Immature natural killer cell (primary cell): ENCODE results near the gene MYADML2. TPM values are rescaled to one million over a fixed set of nuclear protein-coding genes. Genes with fewer than 3 reads are reported as not detected.
"Not testable (repeated sequence)": the region's sequence is repeated elsewhere in the genome, so short reads cannot be mapped to it uniquely, and the experiment has no call there.

Experiments used
- DNase-seq, 3 donors: peaks; one replicate each; pipeline ENCODE4 v3.0.0; 2022; ENCODE audit warnings: mixed read lengths in 1 of 3
- H3K27ac Mint-ChIP-seq, 6 donors: one replicate each; pipeline ENCODE4 v1.8.0; 2020; ENCODE audit warnings: mixed read lengths in 6 of 6, mild to moderate bottlenecking in 5 of 6, inconsistent platforms in 4 of 6, moderate library complexity in 3 of 6
- H3K27me3 Mint-ChIP-seq, 3 donors: one replicate each; pipeline ENCODE4 v1.8.0; 2020 to 2021; ENCODE audit warnings: low read depth in 3 of 3, mild to moderate bottlenecking in 3 of 3, mixed read lengths in 3 of 3, moderate library complexity in 3 of 3, inconsistent platforms in 1 of 3
- H3K36me3 Mint-ChIP-seq, 3 donors: one replicate each; pipeline ENCODE4 v1.8.0; 2020; ENCODE audit warnings: mixed read lengths in 3 of 3, inconsistent platforms in 2 of 3, mild to moderate bottlenecking in 2 of 3
- H3K4me1 Mint-ChIP-seq, 2 donors: one replicate each; pipeline ENCODE4 v1.8.0; 2020; ENCODE audit warnings: inconsistent platforms in 2 of 2, mild to moderate bottlenecking in 2 of 2, mixed read lengths in 2 of 2, moderate library complexity in 1 of 2
- H3K4me3 Mint-ChIP-seq, 5 donors: one replicate each; pipeline ENCODE4 v1.8.0; 2020; ENCODE audit warnings: mild to moderate bottlenecking in 5 of 5, mixed read lengths in 5 of 5, inconsistent platforms in 3 of 5, moderate library complexity in 3 of 5
- H3K9me3 Mint-ChIP-seq, 6 donors: one replicate each; pipeline ENCODE4 v1.8.0; 2020; ENCODE audit warnings: mild to moderate bottlenecking in 6 of 6, mixed read lengths in 6 of 6, inconsistent platforms in 4 of 6, moderate library complexity in 3 of 6
- polyA plus RNA-seq, 3 donors: library from polyadenylated mRNA; unstranded; fragments of 300-500 nt; fragmentation: Illumina TruSeq; gene quantifications; one replicate each; pipeline ENCODE4 v1.2.3, GENCODE V29; 2021

MYADML2 gene
- polyA plus RNA-seq, 3 donors from 2014 or later: not detected

DNA sequence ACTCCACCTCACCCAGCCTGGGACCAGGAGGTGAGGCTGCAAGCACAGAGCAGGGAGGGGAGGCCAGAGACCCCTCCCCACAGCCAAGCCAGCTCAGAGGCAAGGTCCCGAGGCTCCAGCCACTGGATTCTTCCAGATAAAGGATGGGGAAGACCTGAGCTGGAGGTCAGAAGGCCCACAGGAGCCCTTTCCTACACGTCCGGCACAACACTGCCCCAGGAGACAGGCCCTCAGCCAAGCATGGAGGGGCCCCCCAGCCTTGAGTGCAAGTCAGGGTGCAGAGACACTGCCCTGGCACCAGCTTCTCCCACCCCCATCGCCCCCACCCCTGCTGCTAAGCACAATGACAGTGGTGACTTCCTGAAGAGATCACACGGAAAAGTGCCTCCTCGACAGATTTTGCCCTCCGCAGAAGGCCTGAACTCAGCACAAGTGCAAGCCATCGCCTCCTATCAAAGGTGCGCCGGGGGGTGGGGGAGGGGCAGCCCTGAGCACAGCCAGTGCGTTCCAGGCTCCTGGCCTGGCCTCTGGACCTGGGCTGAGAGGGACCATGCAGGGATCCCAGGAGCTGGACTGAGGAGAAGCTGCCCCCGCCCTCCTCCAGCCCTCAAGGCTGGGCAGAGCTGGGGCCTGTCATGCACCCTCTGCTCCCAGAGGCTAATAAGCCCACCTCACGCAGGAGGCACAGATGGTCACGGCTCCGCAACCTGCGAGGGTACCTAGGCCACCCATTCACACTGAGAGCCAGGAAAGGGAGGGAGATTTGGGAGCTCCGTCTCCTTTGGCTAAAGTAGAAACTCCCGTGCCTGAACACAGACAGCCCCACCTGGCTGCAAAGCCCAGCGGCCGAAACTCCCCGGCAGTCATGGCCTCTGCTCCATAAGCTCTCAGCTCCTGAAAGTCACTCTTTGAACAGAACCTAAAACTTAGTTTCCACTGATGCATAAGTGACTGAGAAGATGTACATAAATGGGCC lies 22.2 kb downstream of the MYADML2 start:
- peaks cover 2 to 14% (median 3%) of the 10 kb centered on the region in 3 donors for H3K27me3 Mint-ChIP-seq
- peak overlapping the region in 4 of 5 donors; percentile 9 to 81 (median 42) for H3K4me3 Mint-ChIP-seq
- H3K4me1 Mint-ChIP-seq: peaks cover 7 to 12% of the 10 kb centered on the region in 2 donors
- no peak overlapping the region for H3K27ac Mint-ChIP-seq
- no peak for DNase-seq
- H3K36me3 Mint-ChIP-seq: no peaks in the 10 kb centered on the region
- H3K9me3 Mint-ChIP-seq: no peaks in the 10 kb centered on the region

DNA sequence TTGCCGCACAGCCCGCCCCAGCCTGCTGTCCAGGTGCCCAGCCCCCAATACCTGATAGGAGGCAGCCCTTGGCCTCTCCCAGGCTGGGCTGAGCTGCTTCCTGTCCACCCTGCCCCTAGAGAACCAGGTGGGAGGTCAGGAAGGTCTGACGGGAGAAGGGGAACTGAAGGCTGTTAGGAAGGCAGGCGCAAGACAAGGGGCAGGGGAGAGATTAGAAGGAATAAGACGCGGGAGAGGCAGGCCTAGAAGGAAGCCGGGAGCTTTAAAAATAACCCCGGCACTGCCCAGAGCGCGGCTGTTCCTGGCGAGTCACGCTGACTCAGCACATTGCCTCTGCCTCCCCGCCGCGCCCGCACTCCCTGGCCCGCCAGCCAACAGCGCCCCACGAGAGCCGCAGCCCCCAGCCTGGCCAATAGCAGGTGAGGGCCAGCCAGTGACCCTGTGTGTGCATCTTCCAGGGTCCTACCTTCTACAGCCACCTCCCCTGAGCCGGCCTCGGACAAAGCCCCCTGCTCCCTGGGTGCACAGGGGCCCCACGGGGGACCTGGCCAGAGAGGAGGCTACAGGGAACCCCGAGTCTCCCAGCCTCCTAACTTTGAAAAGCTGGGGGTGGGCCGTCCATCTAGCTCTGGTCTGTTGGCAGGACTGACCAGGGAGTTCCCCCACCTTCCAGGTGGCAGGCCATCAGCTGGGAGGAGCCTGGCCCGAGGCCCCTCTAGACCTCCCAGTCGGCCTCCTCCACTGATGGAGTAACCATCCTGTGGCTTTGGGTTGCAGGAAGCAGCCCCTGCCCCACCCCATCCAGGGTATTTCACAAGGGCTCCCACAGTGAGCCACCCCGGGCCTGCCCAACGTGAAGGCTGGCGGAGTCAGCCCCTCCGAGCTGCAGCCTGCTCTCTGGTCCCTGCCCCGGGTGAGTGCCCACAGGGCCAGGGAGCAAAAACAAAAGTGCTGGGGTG lies 23.5 kb downstream of the MYADML2 start:
- no peaks in the 10 kb centered on the region for H3K9me3 Mint-ChIP-seq
- no peak overlapping the region for H3K4me3 Mint-ChIP-seq
- H3K27me3 Mint-ChIP-seq: peaks cover 2 to 14% (median 6%) of the 10 kb centered on the region in 3 donors
- H3K27ac Mint-ChIP-seq: no peak overlapping the region
- peaks cover 7 to 16% of the 10 kb centered on the region in 2 donors for H3K4me1 Mint-ChIP-seq
- H3K36me3 Mint-ChIP-seq: no peaks in the 10 kb centered on the region
- DNase-seq: no peak

DNA sequence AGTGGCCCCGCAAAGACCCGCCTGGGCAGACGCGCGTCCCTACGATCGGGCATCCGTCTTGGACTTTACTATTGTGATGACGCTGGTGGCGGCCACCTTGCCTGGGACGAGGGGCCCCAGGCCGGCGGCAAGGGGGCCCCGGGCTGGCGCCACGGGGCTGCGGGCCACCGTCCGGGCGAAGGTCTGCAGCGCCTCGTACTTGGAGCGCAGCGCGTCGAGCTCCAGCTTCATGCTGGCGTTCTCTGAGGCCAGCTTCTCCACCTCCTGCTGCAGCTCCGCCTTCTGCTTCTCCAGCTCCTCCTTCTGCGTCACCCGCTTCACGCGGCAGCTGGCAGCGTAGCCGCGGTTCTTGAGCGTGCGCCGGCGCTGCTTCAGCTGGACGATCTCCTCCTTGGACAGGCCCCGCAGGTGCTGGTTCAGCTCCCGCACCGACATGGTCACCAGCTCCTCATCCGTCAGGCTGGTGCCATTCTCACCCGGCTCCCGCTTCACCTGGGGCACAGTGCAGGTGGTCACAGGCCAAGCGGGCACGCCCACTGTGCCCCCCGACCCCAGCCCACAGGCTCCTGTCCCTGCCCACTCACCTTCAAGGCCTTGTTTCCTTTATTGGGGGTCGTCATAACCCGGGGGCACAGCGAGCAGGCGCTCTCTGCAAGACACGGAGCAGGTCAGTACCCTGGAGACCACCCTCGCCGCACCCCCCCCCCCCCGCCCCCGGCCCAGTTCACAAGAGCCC lies 24.3 kb downstream of the MYADML2 start:
- no peak overlapping the region for H3K27ac Mint-ChIP-seq
- no peak overlapping the region for H3K4me3 Mint-ChIP-seq

DNA sequence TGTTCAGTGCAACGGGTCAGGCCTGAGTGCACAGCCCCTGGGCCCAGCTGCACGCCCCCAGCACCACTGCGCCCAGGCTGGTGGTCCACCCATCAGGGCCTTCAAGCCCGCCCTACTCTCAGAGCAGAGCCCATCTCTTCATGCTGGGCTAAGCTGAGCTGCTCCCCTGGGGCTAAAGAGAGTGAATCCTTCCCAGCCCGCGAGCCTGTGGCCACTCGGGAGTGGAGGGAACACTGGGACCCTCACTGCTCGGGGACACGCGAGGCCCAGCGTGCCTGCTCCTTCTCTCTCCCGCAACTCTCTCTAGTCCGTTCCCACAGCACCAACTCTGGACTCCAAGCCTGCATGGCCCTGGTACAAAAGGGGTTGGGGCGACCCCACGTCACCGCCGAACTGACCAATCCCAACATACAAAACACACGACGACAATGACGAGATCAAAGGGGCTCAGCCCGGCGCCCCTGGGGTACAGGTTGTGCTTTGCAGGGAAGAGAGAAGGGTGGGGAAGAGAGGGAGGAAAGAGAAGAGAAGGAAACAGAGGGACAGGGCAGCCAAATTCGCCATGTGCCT lies 25.0 kb downstream of the MYADML2 start:
- H3K27ac Mint-ChIP-seq: no peak overlapping the region
- no peak for DNase-seq
- no peaks in the 10 kb centered on the region for H3K36me3 Mint-ChIP-seq
- H3K4me1 Mint-ChIP-seq: peaks cover 17 to 24% of the 10 kb centered on the region in 2 donors
- H3K4me3 Mint-ChIP-seq: no peak overlapping the region
- H3K27me3 Mint-ChIP-seq: peaks cover 3 to 16% (median 6%) of the 10 kb centered on the region in 3 donors
- no peaks in the 10 kb centered on the region for H3K9me3 Mint-ChIP-seq

More for the DNA sequence above, 24.3 kb downstream of the MYADML2 start:
- H3K27me3 Mint-ChIP-seq: peaks cover 5 to 16% (median 6%) of the 10 kb centered on the region in 3 donors
- no peaks in the 10 kb centered on the region for H3K36me3 Mint-ChIP-seq
- no peaks in the 10 kb centered on the region for H3K9me3 Mint-ChIP-seq
- DNase-seq: no peak
- H3K4me1 Mint-ChIP-seq: peaks cover 13 to 21% of the 10 kb centered on the region in 2 donors

DNA sequence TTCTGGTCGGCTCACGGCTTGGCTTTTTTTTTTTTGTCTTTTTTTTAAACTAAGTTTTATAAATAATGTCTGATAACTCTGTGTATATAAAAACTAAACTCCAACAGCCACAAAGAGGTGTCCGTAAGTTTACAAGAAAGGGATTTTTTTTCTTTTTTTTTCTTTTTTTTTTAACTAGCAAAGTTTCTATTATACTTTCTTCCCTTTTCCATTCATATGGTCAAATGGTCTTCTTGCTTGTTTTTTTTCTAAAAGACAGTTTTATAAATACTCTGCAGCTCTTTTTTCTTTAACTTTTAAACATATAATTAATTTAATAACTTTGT lies 25.5 kb downstream of the MYADML2 start:
- H3K9me3 Mint-ChIP-seq: no peaks in the 10 kb centered on the region
- no peak for DNase-seq
- H3K4me3 Mint-ChIP-seq: no peak overlapping the region
- H3K36me3 Mint-ChIP-seq: no peaks in the 10 kb centered on the region
- H3K27me3 Mint-ChIP-seq: peaks cover 3 to 12% (median 6%) of the 10 kb centered on the region in 3 donors
- no peak overlapping the region for H3K27ac Mint-ChIP-seq
- peaks cover 22 to 29% of the 10 kb centered on the region in 2 donors for H3K4me1 Mint-ChIP-seq

DNA sequence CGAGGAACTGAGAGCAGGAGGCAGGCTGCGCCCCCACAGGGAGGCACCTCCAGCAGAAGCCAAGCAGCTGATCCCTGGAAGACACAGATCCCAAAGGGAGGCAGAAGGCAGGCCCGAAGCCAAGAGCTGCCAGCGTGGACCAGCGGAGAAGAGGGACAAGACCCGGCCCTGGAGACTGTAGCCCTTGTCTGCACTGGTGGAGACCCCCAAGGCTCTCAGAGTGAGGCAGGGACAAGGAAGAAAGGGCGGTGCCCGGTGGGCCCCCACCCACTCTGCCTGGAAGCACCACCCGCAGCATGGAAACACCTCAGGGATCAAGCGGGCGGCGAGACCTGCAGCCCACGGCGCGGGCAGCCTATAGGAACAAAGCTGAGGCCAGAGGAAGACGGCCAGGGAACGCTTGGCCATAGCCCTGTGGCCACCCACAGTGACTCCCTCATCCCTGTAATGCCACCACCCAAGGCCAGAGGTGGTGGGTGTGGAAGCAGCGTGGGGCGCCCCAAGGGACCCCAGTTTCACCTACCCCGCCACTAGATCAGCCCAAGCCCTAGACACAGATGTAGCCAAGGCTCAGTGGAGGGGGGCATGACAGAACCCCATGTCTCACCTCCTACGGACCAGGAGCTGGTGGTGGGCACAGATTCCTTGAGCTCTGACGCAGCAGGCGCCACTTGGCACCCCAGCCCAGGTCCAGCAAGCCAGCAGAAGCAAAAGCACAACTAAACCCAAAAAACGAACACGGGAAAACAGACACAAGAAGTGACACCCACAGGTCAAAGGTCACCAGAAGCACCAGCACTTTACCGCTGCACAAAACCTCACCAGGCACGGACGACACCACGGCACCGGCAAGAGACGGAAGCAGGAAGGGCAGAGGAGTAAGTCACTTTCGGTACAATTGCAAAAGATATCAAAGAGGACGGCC lies 26.2 kb downstream of the MYADML2 start:
- Mint-ChIP-seq H3K4me1 (peaks cover 22 to 28% of the 10 kb centered on the region in 2 donors), H3K36me3 (peaks cover 0 to under 1% (median 0%) of the 10 kb centered on the region in 3 donors), H3K27ac (peak overlapping the region in 3 of 6 donors; percentile 43 to 74 (median 73)), H3K4me3 (no peak overlapping the region), H3K27me3 (peaks cover 3 to 7% (median 6%) of the 10 kb centered on the region in 3 donors), H3K9me3 (no peaks in the 10 kb centered on the region)
- no peak for DNase-seq

DNA sequence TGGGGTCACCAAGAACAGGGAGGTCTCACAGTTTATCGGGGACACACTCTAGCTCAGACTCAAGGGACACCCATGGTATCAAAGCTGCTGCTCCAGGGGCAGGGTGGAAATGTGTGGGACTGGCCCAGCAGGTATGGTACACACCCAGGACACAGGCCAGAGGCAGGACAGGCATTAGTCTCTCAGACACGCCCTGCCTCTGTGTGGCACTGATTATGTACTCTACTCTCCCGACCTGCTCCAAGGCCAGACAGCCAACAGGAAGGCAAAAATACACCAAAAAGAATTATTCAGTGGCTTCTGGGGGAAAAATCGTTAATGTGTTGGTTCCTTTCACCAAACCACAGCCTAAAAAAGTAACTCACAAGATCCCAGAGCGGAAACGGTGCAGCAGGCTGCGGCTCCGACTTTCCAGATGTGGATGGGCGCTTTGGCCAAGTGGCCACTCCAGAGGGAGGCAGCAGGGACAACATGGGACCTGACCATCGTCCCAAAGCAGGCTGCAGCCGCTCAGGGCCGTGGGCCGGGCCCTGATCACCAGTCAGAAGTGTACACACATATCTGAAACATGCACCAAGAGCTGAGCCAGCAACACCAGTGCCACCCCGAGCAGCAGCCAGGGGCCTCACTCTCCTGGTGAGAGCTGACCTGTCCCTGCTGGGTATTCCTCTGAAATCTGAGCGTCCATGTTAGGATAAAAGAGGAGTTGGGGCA lies 28.0 kb downstream of the MYADML2 start:
- peak overlapping the region in 4 of 6 donors; percentile 20 to 84 (median 54) for H3K27ac Mint-ChIP-seq
- no peak for DNase-seq
- H3K9me3 Mint-ChIP-seq: no peaks in the 10 kb centered on the region
- H3K4me3 Mint-ChIP-seq: peak overlapping the region in 4 of 5 donors; percentile 10 to 91 (median 89)
- peaks cover 3 to 7% (median 4%) of the 10 kb centered on the region in 3 donors for H3K27me3 Mint-ChIP-seq
- peaks cover 27 to 31% of the 10 kb centered on the region in 2 donors for H3K4me1 Mint-ChIP-seq
- H3K36me3 Mint-ChIP-seq: peaks cover 0 to 3% (median 0%) of the 10 kb centered on the region in 3 donors

DNA sequence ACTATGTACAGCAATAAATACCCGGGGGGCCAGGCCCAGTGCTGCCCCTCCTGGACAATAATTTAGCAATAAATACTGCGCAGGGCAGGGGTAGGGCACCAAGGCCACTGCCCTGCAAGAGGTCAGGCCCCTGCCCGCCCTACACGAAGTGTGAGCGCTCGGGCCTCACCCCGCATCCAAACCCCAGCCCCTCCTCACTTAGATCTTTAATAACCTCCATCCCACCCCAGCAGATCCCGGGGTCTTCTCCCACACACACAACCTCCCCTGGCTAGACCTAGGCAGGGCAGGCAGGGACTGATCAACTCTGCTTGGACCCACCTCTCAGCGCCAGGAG lies 28.7 kb downstream of the MYADML2 start:
- H3K27ac Mint-ChIP-seq: peak overlapping the region; percentile 34 to 89 (median 81)

DNA sequence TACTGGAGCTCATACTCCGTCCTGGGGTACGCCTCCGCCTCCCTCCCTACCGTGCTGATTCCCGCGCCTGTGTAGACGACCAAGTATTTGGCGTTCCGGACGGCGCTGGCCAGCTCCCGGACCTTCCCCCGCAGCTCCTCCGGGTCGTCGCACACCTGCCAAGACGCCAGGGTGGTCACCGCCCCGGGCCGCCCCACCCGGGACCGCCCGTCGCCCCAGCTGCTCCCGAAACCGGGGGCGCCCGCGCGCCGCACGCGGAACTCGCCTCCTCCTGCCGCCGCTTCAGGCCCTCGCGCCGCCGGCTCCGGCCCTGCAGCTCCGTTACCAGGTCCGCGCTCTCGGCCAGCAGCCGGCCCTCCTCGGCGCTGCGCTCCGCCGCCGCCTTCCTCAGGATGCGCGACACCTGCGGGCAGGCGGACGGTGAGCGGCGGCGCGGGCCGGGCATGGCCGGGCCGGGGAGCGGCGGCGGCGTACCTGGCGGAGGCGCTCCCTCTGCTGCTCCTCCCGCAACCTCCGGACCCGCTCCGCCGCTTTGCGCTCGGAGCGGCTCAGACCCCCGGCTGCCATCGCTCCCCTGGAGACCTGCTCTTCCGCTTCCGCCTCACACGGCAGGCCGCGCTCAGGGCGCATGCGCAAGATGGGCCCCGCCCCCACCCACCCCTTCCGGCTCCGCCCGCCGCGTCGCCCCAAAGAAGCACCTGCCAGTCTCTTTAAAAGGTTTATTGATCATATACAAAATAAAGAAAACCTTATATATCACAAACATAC lies 29.3 kb downstream of the MYADML2 start, which contains the start of gene SIRT7:
TSS of gene SIRT7 (minus strand) at position 612 of the 768 bp plus-strand sequence. CDS start at position 567, 45 bp downstream.
- peaks cover 0 to 10% (median 5%) of the 10 kb centered on the region in 3 donors for H3K36me3 Mint-ChIP-seq
- peak; percentile 74 to 83 (median 81) for DNase-seq
- peaks cover 27 to 29% of the 10 kb centered on the region in 2 donors for H3K4me1 Mint-ChIP-seq
- H3K27me3 Mint-ChIP-seq: peaks cover 3 to 9% (median 4%) of the 10 kb centered on the region in 3 donors
- peak within 1 kb of the TSS; percentile 88 to 91 (median 90) for H3K4me3 Mint-ChIP-seq
- H3K27ac Mint-ChIP-seq: peak within 1 kb of the TSS; percentile 34 to 89 (median 82)
- H3K9me3 Mint-ChIP-seq: no peaks in the 10 kb centered on the region

More for the DNA sequence above, 28.7 kb downstream of the MYADML2 start:
- not testable (repeated sequence) for H3K36me3 Mint-ChIP-seq, DNase-seq, H3K9me3 Mint-ChIP-seq, H3K27me3 Mint-ChIP-seq
- Mint-ChIP-seq H3K4me3 (peak overlapping the region; percentile 88 to 91 (median 90)), H3K4me1 (peaks cover 27 to 30% of the 10 kb centered on the region in 2 donors)

DNA sequence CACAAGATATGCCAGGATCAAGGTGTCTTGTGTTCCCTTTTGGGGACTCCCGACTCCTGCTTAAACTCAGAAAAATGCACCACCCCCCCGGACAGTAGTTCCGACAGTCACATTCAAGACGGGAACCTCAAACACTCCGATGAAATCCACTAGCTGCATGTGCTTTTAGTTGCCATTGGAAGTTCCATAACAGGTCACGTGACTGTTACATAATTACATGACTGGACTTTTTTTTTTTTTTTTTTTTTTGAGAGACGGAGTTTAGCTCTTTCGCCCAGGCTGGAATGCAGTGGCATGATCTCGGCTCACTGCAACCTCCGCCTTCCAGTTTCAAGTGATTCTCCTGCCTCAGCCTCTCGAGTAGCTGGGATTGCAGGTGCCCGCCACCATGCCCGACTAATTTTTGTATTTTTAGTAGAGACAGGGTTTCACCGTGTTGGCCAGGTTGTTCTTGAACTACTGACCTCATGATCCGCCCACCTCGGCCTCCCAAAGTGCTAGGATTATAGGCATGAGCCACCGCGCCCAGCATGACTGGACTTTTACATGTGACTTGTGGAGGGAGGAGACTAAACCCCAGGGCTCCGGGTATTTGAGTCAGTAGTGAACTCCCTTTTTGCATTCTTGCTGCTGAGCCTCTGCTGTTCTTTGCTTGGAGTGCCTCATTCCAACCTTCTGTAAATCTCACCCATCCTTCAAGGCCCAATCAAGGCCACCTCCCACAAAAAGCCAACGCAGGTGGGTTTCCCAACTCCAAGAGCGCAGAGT lies 30.6 kb downstream of the MYADML2 start:
- Mint-ChIP-seq H3K4me1 (peaks cover 27 to 31% of the 10 kb centered on the region in 2 donors), H3K9me3 (no peaks in the 10 kb centered on the region), H3K4me3 (peak overlapping the region; percentile 70 to 91 (median 83)), H3K27me3 (peaks cover 6 to 10% (median 7%) of the 10 kb centered on the region in 3 donors), H3K36me3 (peaks cover 0 to 11% (median 5%) of the 10 kb centered on the region in 3 donors), H3K27ac (peak overlapping the region in 2 of 6 donors; percentile 15 to 87)
- no peak for DNase-seq
